Esophagus mucosa (tissue), 1 donor: ENCODE measurements around the gene SLC12A6. TPM values are rescaled to one million over a fixed set of nuclear protein-coding genes. Genes with fewer than 3 reads are reported as not detected.
"Not testable (repeated sequence)": the region's sequence is repeated elsewhere in the genome, so short reads cannot be mapped to it uniquely, and the experiment has no call there.

Experiments
- ATAC-seq: fragments of 200-7000 bp; cut with Tn5 transposase; one replicate; pipeline ENCODE4 v1.9.1; 2020
- total RNA-seq: library from RNA; stranded (reverse); gene quantifications from one replicate; pipeline ENCODE4 v1.2.4, GENCODE V29; 2023
- donor health status: DM: yes; HTN: yes; CAD: no.

Gene SLC12A6
- total RNA-seq, 1 donor from 2014 or later, result 48.9 TPM

DNA sequence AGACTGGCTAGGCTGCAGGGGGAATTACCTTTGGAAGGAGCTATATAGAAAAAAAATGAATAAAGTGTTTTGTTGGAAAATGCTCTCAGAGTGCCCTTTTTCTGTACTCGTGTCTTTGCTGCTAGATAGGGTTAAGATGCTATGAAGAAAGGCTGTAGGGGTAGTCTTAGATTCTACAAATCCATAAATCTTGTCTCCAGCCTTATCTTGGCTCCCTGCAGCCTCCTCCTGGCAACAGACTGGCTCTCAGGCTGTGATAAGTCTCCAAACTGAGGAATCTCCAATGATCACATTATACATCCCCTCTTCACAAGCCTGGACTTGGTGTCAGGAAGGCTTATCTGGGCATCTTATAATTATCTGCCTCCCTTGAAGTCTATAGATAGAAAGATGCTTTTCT, 20.1 kb upstream of the SLC12A6 start:
- ATAC-seq, result no peak

DNA sequence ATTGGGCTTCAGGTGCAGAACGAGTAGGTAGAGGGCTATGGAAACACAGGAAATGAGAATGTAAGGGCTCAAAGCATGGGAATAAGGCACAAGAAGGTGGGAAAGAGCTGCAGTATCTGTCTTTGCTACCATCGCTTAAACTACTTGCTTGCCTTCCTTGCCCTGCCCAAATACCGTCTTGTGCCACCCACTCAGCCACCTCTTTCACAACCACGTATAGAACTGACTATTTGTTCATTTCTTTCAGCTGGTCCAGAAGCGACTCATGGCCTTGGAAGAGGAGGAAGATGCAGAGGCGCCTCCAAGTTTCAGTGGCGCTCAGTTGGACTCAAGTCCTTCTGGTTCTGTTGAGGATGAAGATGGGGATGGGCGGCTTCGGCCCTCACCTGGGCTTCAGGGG, 17.7 kb upstream of the SLC12A6 start:
- ATAC-seq, result no peak

DNA sequence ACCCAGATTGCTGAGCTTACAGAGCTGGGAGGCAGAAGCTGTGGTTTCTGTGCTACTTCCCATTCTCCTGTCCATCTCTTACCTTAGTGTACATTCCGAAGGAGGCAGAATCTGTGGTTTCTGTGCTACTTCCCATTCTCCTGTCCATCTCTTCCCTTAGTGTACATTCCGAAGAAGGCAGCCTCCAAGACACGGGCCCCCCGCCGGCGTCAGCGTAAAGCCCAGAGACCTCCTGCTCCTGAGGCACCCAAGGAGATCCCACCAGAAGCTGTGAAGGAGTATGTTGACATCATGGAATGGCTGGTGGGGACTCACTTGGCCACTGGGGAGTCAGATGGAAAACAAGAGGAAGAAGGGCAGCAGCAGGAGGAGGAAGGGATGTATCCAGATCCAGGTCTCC, 16.7 kb upstream of the SLC12A6 start:
- no peak for ATAC-seq

DNA sequence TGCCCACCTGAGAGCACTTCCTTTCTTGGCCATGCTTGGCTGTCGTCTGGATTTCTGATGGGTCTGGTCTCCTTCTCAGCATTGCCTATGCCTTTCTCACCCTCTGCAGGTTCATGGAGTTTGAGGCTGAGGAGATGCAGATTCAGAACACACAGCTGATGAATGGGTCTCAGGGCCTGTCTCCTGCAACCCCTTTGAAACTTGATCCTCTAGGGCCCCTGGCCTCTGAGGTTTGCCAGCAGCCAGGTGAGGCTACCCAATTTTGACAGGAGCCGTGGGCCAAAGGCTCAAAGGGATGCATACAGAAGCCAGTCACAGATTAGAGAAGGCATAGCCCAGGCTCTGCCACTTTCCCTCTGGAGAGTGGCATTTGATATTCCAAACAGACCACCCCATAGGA, 16.0 kb upstream of the SLC12A6 start:
- ATAC-seq, result no peak

DNA sequence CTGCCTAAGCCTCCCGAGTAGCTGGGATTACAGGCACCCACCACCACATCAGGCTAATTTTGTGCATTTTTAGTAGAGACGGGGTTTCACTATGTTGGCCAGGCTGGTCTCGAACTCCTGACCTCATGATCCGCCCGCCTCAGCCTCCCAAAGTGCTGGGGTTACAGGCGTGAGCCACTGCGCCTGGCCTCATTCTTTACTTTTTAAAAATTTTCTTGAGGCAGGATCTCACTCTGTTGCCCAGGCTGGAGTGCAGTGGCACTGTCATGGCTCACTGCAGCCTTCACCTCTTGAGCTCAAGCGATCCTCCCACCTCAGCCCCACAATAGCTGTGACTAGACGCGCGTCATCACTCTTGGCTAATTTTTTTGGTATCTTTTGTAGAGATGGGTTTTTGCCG, 15.4 kb upstream of the SLC12A6 start:
- not testable (repeated sequence) for ATAC-seq

DNA sequence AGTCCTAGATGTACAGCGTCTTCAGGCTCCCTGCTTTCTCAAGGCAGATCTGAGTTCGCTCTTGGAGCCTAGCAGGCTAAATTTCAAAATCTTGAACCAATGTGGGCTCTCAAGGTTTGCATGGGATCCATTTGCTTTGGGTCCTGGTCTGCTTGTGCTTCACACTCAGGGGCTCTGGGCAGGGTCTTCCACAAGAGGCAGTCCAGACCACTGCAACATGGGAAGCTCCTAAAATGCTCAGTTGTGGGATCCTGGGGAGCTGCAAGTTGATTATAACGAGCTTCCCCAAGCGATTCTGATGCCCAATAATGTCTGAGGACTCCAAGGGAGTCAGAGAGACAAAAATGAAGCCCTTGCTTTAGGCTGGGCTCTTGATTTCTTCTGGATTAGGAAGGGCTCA, 12.2 kb upstream of the SLC12A6 start:
- ATAC-seq, result no peak

DNA sequence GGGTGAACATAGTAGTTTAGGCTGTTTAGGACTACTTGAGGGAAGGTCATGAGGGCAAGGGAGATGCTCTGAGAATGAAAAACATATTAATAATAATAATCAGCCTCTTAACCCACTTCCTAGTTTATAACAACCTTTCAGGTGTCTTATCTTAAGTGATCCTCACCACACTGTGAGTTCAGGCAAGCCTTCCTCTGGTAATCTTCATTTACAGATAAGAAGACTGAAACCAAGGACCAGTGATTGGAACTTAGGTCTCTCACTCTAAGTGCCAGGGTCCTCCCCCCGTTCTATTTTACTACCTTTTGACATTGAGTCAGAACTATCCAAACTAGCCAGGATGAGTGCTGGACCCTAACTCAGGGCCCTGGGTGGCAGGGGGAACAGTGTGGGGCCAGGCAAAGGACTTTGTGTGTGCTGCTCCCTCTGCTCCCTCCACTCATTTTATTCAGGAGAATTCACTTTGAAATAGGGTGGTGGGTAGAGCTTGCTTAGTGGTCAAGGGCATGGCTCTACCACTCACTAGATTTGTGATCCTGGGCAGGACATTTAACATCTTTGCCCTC, 11.2 kb upstream of the SLC12A6 start:
- no peak for ATAC-seq

DNA sequence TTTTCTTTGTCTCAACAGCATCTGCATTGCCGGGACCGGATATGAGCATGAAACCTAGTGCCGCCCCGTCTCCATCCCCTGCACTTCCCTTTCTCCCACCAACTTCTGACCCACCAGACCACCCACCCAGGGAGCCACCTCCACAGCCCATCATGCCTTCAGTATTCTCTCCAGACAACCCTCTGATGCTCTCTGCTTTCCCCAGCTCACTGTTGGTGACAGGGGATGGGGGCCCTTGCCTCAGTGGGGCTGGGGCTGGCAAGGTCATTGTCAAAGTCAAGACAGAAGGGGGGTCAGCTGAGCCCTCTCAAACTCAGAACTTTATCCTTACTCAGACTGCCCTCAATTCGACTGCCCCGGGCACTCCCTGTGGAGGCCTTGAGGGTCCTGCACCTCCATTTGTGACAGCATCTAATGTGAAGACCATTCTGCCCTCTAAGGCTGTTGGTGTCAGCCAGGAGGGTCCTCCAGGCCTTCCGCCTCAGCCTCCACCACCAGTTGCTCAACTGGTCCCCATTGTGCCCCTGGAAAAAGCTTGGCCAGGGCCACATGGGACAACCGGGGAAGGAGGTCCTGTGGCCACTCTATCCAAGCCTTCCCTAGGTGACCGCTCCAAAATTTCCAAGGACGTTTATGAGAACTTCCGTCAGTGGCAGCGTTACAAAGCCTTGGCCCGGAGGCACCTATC, 10.5 kb upstream of the SLC12A6 start:
- no peak for ATAC-seq

DNA sequence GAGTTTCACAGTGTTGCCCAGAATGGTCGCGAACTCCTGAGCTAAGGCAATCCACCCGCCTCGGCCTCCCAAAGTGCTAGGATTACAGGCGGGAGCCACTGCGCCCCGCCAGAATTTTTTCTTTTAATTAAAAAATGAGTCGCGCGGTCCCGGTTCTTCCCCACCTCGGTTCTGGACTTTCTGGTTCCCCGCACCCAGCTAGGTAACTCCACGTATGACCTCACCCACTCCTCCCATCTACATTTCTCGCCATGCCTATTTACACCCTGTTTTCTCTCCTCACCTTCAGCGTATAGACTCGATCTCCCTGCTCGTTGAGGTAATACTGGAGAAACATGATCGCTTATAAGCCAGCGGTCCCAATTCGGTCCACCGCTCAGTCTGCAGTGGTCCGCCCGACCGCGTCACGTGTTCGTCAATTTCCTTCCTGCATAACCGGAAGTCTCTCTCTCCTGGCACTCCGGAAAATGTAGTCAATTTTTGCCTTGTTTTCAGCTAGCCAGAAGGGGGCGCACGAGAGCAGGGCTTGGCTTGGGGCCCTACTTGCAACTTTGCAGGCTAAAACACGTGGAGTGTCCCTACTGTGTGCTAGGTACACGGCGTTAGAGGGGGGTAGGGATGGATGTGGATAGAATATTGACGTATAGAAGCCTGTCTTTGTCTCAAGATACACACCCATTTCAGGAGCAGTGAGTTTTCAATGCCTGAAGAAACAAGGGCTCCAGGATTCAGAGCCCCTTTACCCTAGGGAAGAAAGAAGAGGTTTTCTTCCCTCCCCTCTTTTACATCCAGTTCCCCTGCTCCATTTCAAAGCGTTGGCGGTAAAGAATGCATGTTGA, 5.4 kb upstream of the SLC12A6 start, which contains the start of the genes NOP10 and NUTM1:
Gene NOP10, minus strand, starts transcription at position 400 of the 839 bp plus-strand sequence. Its CDS starts 63 bp downstream, at position 337.
Gene NUTM1, plus strand, starts transcription at position 579 of the 839 bp plus-strand sequence. CDS start 382 bp downstream, outside the sequence.
- peak; percentile 90 for ATAC-seq

DNA sequence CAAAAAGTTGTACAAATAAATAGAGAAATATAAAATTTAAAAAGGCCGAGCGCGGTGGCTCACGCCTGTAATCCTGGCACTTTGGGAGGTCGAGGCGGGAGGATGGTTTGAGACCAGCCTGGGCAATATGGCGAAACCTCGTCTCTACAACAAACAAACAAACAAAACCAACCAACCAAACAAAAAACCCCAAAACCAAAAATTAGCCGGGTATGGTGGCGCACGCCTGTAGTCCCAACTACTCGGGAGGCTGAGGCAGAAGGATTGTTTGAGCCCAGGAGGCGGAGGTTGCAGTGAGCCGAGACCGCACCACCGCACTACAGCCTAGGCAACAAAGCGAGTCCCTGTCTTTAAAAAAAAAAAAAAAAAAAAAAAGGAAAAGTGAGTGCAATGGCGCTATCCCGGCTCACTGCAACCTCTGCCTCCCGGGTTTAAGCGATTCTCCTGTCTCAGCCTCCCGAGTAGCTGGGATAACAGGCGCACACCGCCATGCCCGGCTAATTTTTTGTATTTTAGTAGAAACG, 4.7 kb upstream of the SLC12A6 start:
- not testable (repeated sequence) for ATAC-seq

DNA sequence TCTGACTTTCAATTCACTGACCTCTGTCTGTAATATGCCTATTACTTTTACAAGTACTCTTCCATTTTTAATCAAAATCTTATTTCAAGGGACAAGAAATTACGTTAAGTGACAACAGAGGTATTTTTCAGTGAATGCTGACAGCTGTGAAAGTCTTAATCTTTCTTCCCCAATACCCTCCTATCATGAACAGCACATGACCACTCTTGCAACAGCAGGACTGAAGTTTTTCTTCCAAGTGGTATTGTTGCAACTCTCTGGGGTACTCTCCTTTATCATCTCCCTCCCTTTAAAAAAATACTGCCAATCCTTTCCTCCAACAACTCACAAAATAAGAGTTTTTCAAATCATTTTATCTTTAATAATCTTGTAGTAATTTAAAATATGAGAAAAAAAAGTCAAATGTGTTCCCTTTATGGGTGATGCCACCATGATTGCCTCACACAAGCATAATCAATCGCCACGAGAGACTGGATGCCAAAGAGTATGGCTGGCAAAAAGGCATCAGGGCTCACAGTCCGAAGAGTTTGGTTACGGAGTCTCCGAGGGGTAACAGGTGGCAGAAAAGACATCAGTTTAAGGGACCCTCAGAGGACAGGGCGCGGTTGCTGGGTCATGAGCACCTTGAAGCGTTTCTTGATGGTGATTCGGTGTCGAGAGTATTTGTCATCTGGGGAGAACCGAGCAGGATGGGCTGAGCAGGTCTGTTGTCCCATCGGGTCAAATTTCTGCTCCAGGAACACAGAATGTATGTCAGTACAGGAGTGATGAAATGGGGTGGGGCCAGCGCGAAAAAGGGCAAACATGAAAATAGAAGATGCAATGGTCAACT, 4.0 kb upstream of the SLC12A6 start:
- ATAC-seq, result no peak

DNA sequence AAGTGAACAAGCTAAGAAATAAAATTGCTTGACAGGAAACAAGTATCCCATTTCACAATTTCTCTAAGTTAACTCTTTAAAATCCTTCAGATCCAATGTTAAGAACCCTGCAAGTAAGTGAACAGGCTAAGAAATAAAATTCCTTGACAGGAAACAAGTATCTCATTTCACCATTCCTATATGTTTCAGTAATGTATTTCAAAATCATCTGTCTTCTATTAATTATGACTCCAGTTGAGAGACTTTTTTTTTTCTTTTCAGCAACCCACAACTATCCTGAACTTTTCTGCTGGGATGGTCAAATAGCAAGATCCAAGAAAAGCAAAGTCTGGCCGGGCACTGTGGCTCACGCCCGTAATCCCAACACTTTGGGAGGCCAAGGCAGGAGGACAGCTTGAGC, 2.4 kb upstream of the SLC12A6 start:
- ATAC-seq, result no peak

DNA sequence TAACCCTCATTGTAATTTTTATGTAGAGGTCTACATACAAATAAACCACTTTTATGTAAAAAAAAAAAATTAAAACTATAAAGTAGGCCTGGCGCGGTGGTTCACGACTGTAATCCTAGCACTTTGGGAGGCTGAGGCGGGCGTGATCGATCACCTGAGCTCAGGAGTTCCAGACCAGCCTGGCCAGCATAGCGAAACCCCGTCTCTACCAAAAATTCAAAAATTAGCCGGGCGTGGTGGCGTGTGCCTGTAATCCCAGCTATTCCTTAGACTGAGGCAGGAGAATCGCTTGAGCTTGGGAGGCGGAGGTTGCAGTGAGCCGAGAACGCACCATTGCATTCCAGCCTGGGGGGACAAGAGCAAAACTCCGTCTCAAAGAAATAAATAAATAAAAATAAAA, 766 bp upstream of the SLC12A6 start:
- ATAC-seq, result no peak

DNA sequence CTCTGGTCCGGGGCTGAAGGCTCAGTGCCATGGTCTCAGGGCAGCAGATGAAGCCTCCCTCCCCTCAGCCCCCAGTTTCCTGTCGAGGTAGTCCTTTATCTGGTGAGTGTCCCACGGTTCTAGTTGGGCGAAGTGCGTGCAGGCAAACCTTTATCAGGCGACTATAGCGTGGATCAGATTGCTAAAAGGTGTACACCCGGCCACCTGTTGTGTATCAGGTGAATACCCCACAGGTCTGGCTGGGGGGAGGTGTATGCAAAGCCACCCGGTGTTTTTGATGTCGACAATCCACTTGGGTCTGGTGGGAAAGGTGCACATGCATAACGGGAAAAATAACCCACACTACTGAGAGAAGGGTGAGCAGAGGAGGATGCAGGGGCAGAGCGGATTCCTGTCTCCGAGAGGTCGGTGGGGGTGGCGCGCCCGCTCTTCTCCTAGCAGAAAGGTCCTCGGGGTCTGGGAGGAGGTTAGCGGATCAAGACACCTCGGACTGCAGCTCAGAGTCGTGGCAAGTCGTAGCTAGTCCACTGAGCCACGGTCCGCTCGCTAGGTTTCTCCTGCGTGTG, 507 bp downstream of the SLC12A6 start:
- peak; percentile 2 for ATAC-seq

DNA sequence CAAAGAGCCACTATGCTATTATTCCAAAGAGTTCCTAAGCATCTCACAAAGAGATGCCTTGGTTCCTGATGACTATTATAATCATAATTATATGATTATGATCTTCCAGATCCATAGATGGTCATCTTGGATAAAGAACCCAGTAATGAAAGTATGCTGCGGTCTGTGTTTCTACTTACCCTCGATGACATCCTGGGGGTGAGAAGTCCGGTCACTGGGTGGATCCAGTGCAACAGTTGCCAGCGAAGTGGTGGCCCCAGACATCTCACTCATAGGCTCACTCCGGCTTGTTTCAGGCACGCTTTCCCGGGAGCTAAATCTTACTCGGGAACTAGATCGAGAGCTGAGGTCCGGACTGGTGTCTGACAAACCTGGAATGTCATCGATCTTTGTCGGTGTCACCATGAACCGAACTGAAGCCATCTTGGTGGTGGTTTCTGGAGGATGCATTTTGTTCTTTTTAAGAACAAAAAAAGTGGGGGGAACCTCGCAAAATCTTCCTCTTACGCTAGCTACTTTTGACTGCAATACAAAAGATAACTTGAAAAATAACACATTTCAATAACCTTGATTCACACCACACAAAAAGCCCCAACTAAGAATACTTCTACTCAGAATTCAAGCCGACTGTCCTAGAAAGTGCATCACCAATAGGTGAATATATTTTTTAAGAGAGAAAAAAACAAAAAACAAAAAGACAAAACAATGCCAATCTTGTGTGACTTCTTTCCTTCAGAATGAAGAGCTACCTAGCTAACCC, 1.2 kb downstream of the SLC12A6 start:
- no peak for ATAC-seq

DNA sequence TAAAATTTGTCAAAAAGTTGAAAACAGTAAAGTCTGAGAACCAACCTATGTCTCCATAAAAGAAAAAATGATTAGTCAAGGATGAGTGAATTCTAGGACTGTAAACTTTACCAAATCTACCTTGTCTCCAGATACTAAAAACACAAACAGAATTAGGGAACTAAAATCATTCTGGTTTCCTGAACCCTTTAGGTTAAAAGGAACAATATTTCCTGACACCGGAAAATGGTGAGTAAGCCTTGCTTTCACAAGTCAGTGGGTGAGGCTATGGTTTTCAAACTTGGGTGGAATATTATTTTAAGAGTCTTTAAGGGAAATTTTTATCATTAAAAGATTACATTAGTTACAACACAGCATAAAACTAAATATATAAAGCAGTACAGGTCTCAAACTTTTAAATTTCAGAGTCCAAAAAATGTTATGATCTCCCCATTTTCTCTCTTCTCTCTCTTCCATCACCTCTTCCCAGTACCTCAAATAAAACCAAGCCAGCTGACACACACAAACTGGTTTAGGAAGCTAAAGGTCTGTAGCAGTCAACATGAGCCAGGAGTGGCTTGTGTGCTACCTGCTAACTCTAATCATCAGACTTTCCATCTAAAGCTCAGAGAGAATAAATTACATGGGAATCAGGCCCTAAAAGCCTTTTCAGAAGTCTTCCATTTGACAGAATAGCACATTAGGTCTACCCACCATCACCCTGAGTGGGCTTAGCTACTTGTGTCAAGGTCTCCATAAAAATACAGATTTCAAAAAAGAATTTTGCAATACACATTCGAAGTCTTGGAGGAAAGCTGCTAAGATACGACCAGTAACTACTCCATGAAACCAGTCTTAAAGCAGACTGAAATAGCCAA, 2.2 kb downstream of the SLC12A6 start:
- no peak for ATAC-seq

DNA sequence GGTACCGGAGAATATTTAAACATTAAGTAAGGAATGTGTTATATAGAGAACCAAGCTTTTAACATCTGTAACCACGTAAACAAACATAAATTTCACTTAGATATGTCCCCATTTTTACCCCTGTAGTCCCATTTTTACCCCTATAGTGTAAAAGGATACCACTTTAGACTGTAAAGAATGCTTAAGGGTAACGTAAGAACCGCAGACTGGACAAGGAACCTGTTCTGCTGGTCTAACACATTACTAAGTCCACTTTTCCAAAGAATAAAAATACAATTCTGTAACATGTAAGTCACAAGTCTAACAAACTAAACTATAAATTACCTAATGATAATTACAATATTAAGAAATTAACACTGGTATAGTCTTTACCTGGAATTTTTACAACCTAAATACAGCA, 2.9 kb downstream of the SLC12A6 start:
- no peak for ATAC-seq

DNA sequence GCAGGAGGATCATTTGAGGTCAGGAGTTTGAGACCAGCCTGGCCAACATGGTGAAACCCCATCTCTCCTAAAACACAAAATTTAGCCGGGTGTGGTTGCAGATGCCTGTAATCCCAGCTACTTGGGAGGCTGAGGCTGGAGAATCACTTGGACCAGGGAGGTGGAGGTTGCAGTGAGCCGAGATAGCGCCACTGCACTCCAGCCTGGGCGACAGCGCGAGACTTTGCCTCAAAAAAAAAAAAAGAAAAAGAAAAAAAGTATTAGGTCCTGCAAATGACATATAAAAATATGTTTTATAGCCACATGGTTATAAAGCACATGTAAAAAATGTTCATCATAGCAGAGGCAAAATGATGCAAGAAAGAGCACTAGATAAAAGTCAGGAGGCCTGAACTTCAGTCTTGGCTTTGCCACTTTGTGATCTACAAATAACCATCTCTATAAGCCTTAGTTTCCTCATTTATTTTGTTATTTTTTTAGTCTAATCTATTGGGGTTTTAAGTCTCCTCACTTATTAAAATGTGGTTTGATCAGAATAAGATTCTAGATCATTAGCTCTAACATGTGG, 4.9 kb downstream of the SLC12A6 start:
- no peak for ATAC-seq

DNA sequence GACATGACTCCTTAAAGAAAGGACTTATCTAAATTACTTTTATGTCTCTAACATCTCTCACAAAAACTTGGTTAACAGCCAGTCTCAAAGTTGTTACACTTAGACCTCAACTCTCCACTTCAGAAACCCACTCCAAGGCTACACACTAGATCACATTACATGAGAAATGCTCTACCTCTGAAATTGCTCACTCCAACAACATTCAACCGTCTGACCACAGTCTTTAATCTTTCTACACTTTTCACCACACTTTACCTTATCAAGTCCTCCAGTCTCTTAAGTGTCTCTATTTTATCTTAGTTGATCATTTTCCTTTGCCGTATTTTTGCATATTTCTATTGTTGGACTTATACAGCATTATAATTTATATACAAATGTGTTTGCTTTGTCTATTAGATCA, 5.8 kb downstream of the SLC12A6 start:
- no peak for ATAC-seq

DNA sequence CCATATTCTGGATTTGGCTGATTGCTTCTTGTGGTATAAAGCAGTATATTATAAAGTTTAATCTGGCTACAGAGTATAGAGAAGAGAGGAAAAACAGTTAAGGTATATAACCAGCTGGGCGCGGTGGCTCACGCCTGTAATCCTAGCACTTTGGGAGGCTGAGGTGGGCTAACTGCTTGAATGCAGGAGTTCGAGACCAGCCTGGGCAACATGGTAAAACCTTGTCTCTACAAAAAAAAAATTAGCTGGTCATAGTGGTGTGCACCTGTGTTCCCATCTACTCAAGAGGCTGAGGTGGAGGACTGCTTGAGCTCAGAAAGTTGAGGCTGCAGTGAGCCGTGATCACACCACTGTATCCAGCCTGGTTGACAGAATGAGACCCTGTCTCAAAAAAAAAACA, 7.3 kb downstream of the SLC12A6 start:
- no peak for ATAC-seq
